HEK293 (cell line): ENCODE data around the gene KRTAP19-3.

Source experiments
- CTCF ChIA-PET: fragments of 350-600 bp; formaldehyde crosslinking; extraction: SDS; loops from one replicate; lab custom pipeline; 2021; ENCODE audit warnings: antibody characterized with exemption; lab: Yijun Ruan, JAX
- POLR2A ChIA-PET: fragments of 300-600 bp; formaldehyde crosslinking; extraction: SDS; loops from one replicate; lab custom pipeline; 2020; ENCODE audit warnings: antibody characterized with exemption, inconsistent platforms; lab: Yijun Ruan, JAX
- H3K27ac ChIP-seq: fragments of 200-500 bp; sonication (Bioruptor generic); 2 replicates; pipeline ENCODE4 v1.5.1; 2014; ENCODE audit warnings: low read depth, low read length, control low read depth, inconsistent platforms; ENCODE audit errors: extremely low read depth
- H3K36me3 ChIP-seq, 2 experiments: fragments of 200-500 bp in 1 of 2; sonication (Bioruptor generic) in 1 of 2; 1 replicate in 1 of 2; 2 replicates in 1 of 2; pipeline ENCODE4 v1.5.1; 2014 to 2017; ENCODE audit warnings: inconsistent platforms in 2 of 2, low read length in 2 of 2; ENCODE audit not compliant: control insufficient read depth in 2 of 2, insufficient read depth in 1 of 2
- H3K4me1 ChIP-seq: fragments of 200-500 bp; sonication (Bioruptor generic); 2 replicates; pipeline ENCODE4 v1.5.1; 2014; ENCODE audit warnings: mild to moderate bottlenecking, low read length, inconsistent platforms; ENCODE audit not compliant: control insufficient read depth, insufficient read depth
- H3K4me3 ChIP-seq: 2 replicates; pipeline ENCODE4 v1.5.1; 2011; ENCODE audit warnings: low read depth, mild to moderate bottlenecking, control low read depth, low read length, moderate library complexity
- H3K9me3 ChIP-seq: fragments of 200-500 bp; sonication (Bioruptor generic); 2 replicates; pipeline ENCODE4 v1.5.1; 2014; ENCODE audit warnings: low read depth, low read length, inconsistent platforms; ENCODE audit not compliant: control insufficient read depth, insufficient read depth
- HIC1 ChIP-seq: fragments of 450-650 bp; formaldehyde crosslinking; IDR thresholded peaks from 2 replicates; pipeline ENCODE4 v1.5.1; 2016; ENCODE audit warnings: missing biosample characterization, missing genetic modification characterization
- HOXD13 ChIP-seq: sonication (generic); formaldehyde crosslinking; IDR thresholded peaks from 2 replicates; pipeline ENCODE4 v1.8.0; 2022; ENCODE audit warnings: missing genetic modification reagents, borderline replicate concordance
- KLF8 ChIP-seq: fragments of 450-650 bp; formaldehyde crosslinking; IDR thresholded peaks from 2 replicates; pipeline ENCODE4 v1.5.1; 2016; ENCODE audit warnings: missing biosample characterization, missing genetic modification characterization
- REST ChIP-seq: fragments of 450-650 bp; formaldehyde crosslinking; IDR thresholded peaks from 2 replicates; pipeline ENCODE4 v1.5.1; 2016; ENCODE audit warnings: missing biosample characterization, missing genetic modification characterization
- YY2 ChIP-seq: fragments of 450-650 bp; formaldehyde crosslinking; IDR thresholded peaks from 2 replicates; pipeline ENCODE4 v1.5.1; 2016; ENCODE audit warnings: missing biosample characterization, missing genetic modification characterization
- ZNF132 ChIP-seq: fragments of 450-650 bp; formaldehyde crosslinking; IDR thresholded peaks from 2 replicates; pipeline ENCODE4 v1.5.1; 2017; ENCODE audit warnings: missing biosample characterization, missing genetic modification characterization, borderline replicate concordance
- ZNF280C ChIP-seq: fragments of 450-650 bp; formaldehyde crosslinking; IDR thresholded peaks from 2 replicates; pipeline ENCODE4 v1.5.1; 2016; ENCODE audit warnings: missing biosample characterization, missing genetic modification characterization
- ZNF398 ChIP-seq: fragments of 450-650 bp; formaldehyde crosslinking; IDR thresholded peaks from 2 replicates; pipeline ENCODE4 v1.5.1; 2017; ENCODE audit warnings: missing biosample characterization, missing genetic modification characterization
- ZNF521 ChIP-seq: fragments of 450-650 bp; formaldehyde crosslinking; IDR thresholded peaks from 2 replicates; pipeline ENCODE4 v1.5.1; 2017; ENCODE audit warnings: missing biosample characterization, mild to moderate bottlenecking, missing genetic modification characterization
- ZNF530 ChIP-seq: fragments of 450-650 bp; formaldehyde crosslinking; IDR thresholded peaks from 2 replicates; pipeline ENCODE4 v1.5.1; 2016; ENCODE audit warnings: low read depth, missing biosample characterization, missing genetic modification characterization
- ZNF548 ChIP-seq: fragments of 450-650 bp; formaldehyde crosslinking; IDR thresholded peaks from 2 replicates; pipeline ENCODE4 v1.5.1; 2016; ENCODE audit warnings: missing biosample characterization, missing genetic modification characterization
- ZNF560 ChIP-seq: fragments of 450-650 bp; formaldehyde crosslinking; IDR thresholded peaks from 2 replicates; pipeline ENCODE4 v1.5.1; 2017; ENCODE audit warnings: missing biosample characterization, missing genetic modification characterization, borderline replicate concordance
- ZNF610 ChIP-seq: fragments of 450-650 bp; formaldehyde crosslinking; IDR thresholded peaks from 2 replicates; pipeline ENCODE4 v1.5.1; 2016; ENCODE audit warnings: missing biosample characterization, missing genetic modification characterization, borderline replicate concordance
- ZNF654 ChIP-seq: fragments of 450-650 bp; formaldehyde crosslinking; IDR thresholded peaks from 2 replicates; pipeline ENCODE4 v1.5.1; 2016; ENCODE audit warnings: low read depth, missing biosample characterization, missing genetic modification characterization
- ZNF768 ChIP-seq: fragments of 450-650 bp; formaldehyde crosslinking; IDR thresholded peaks from 2 replicates; pipeline ENCODE4 v1.5.1; 2018; ENCODE audit warnings: missing biosample characterization, mild to moderate bottlenecking, missing genetic modification characterization
- ZNF837 ChIP-seq: fragments of 450-650 bp; formaldehyde crosslinking; IDR thresholded peaks from 2 replicates; pipeline ENCODE4 v1.5.1; 2016; ENCODE audit warnings: missing biosample characterization, missing genetic modification characterization
- ZSCAN30 ChIP-seq: fragments of 450-650 bp; IDR thresholded peaks from 2 replicates; pipeline ENCODE4 v1.5.1; 2018; ENCODE audit warnings: missing biosample characterization, mild to moderate bottlenecking, missing genetic modification characterization, moderate library complexity

Gene KRTAP19-3

GRCh38 chr21:30480145-30480544 lies 11.7 kb downstream of the KRTAP19-3 start, which contains the start of gene KRTAP19-1:
KRTAP19-1 (minus strand) TSS chr21:30480367; CDS start chr21:30480317, 50 bp downstream.
- no peaks in the 10 kb centered on the region for H3K4me1 ChIP-seq

More at GRCh38 chr21:30480145-30480544, 11.7 kb downstream of the KRTAP19-3 start, which contains the start of gene KRTAP19-1:
- ChIA-PET CTCF (no interaction called here), POLR2A (no interaction called here)
- no peak for TF ChIP-seq ZNF280C (tag by site-specific recombination)
- no peak for TF ChIP-seq ZNF610 (tag by site-specific recombination)
- TF ChIP-seq ZNF768, result no peak
- TF ChIP-seq KLF8 (tag by site-specific recombination), result no peak
- TF ChIP-seq ZNF521, result no peak
- TF ChIP-seq ZSCAN30 (tag by site-specific recombination), result no peak
- no peak for TF ChIP-seq ZNF560 (tag by site-specific recombination)
- TF ChIP-seq HIC1, result no peak
- no peak for TF ChIP-seq REST
- TF ChIP-seq ZNF654 (tag by site-specific recombination), result no peak
- no peak for TF ChIP-seq ZNF837 (tag by site-specific recombination)
- TF ChIP-seq ZNF132 (tag by site-specific recombination), result no peak
- no peak for TF ChIP-seq YY2 (tag by site-specific recombination)
- no peak for TF ChIP-seq ZNF398
- no peak for TF ChIP-seq HOXD13 (CRISPR knock-in tag)
- no peak for TF ChIP-seq ZNF530
- no peak for TF ChIP-seq ZNF548 (tag by site-specific recombination)
- H3K36me3 ChIP-seq, result no peaks in the 10 kb centered on the region
- H3K4me3 ChIP-seq, result no peak within 1 kb of the TSS
- H3K9me3 ChIP-seq, result no peaks in the 10 kb centered on the region
- no peak within 1 kb of the TSS for H3K27ac ChIP-seq
